ENCODE data around the gene ASPSCR1.

The ASPSCR1 gene

GRCh38 chr17:81996757-81997441 lies 19.5 kb downstream of the ASPSCR1 start:
- no peak overlapping the region for H3K4me3 ChIP-seq (ENCODE audit: low read depth, low read length)

GRCh38 chr17:81998212-81998611 lies 20.8 kb downstream of the ASPSCR1 start:
- H3K4me3 ChIP-seq (ENCODE audit: low read depth, low read length): no peak overlapping the region

GRCh38 chr17:81998691-81999438 lies 21.4 kb downstream of the ASPSCR1 start:
- H3K4me3 ChIP-seq (ENCODE audit: low read depth, low read length): no peak overlapping the region

- H3K4me3 ChIP-seq (ENCODE audit: low read depth, low read length): no peak overlapping the region
Observed at GRCh38 chr17:81999587-81999975, 22.2 kb downstream of the ASPSCR1 start.

- no peak overlapping the region for H3K4me3 ChIP-seq (ENCODE audit: low read depth, low read length)
Observed at GRCh38 chr17:81999976-82000802, 22.8 kb downstream of the ASPSCR1 start.

GRCh38 chr17:82000803-82001570 lies 23.6 kb downstream of the ASPSCR1 start:
- no peak overlapping the region for H3K4me3 ChIP-seq (ENCODE audit: low read depth, low read length)

- no peak overlapping the region for H3K4me3 ChIP-seq (ENCODE audit: low read depth, low read length)
Observed at GRCh38 chr17:82001571-82002056, 24.2 kb downstream of the ASPSCR1 start.

GRCh38 chr17:82003411-82004381 lies 26.3 kb downstream of the ASPSCR1 start:
- H3K4me3 ChIP-seq (ENCODE audit: low read depth, low read length): no peak overlapping the region

GRCh38 chr17:82004517-82005455 lies 27.4 kb downstream of the ASPSCR1 start:
- H3K4me3 ChIP-seq (ENCODE audit: low read depth, low read length): no peak overlapping the region

- no peak overlapping the region for H3K4me3 ChIP-seq (ENCODE audit: low read depth, low read length)
Observed at GRCh38 chr17:82005701-82006348, 28.4 kb downstream of the ASPSCR1 start.

GRCh38 chr17:82006468-82007227 lies 29.2 kb downstream of the ASPSCR1 start:
- no peak overlapping the region for H3K4me3 ChIP-seq (ENCODE audit: low read depth, low read length)

- no peak overlapping the region for H3K4me3 ChIP-seq (ENCODE audit: low read depth, low read length)
Observed at GRCh38 chr17:82007228-82007494, 29.7 kb downstream of the ASPSCR1 start.

- no peak overlapping the region for H3K4me3 ChIP-seq (ENCODE audit: low read depth, low read length)
Observed at GRCh38 chr17:82007495-82008257, 30.2 kb downstream of the ASPSCR1 start.

- H3K4me3 ChIP-seq (ENCODE audit: low read depth, low read length): no peak overlapping the region
Observed at GRCh38 chr17:82008258-82008940, 31.0 kb downstream of the ASPSCR1 start.

- H3K4me3 ChIP-seq (ENCODE audit: low read depth, low read length): no peak overlapping the region
Observed at GRCh38 chr17:82008941-82009405, 31.5 kb downstream of the ASPSCR1 start.

GRCh38 chr17:82009413-82009812 lies 32.0 kb downstream of the ASPSCR1 start:
- H3K4me3 ChIP-seq (ENCODE audit: low read depth, low read length): no peak overlapping the region

Data from iPS-11a (cell line).